HG03175 (cell line): ENCODE results near the gene EBNA1BP2.
"Not testable (repeated sequence)": the region's sequence is repeated elsewhere in the genome, so short reads cannot be mapped to it uniquely, and the experiment has no call there.

Experiments used
- ATAC-seq: cut with Tn5 transposase; IDR thresholded peaks from one replicate; pipeline ENCODE4 v1.9.1; 2021; ENCODE audit warnings: mild to moderate bottlenecking, moderate library complexity; ENCODE audit not compliant: unreplicated experiment

The EBNA1BP2 gene

GRCh38 chr1:43174873-43175272, 2.8 kb upstream of the EBNA1BP2 start:
- no peak for ATAC-seq

GRCh38 chr1:43172527-43172972, 460 bp upstream of the EBNA1BP2 start:
- peak; percentile 51 for ATAC-seq

DNA sequence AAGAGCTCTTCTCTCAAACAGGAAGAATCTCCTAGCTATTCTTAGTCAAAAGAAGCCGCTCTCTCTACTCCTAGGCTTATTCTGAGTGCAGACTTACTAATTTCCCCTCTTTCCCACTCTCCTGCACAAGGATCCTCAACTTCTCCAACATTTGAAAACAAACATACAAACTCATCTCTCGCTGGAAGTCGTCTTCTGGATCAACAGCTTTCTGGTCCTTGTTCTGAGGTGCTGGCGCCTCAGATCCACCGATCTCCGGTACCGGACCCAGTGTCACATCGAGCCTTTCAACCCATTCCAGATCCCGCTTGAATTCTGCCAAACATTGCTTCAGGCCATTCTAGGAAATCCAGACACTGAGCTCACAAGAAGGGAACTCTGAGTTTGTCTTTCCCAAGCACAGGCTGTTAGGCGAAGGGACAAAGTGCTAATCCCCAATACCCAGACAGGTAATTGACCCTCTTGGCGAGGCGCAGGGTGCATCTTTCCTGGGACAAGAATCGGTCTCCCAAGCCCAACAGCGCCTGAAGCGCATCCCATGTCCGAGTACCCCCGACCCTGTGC, 696 bp downstream of the EBNA1BP2 start:
- peak; percentile 15 for ATAC-seq

GRCh38 chr1:43165765-43166164, 6.3 kb downstream of the EBNA1BP2 start:
- no peak for ATAC-seq

DNA sequence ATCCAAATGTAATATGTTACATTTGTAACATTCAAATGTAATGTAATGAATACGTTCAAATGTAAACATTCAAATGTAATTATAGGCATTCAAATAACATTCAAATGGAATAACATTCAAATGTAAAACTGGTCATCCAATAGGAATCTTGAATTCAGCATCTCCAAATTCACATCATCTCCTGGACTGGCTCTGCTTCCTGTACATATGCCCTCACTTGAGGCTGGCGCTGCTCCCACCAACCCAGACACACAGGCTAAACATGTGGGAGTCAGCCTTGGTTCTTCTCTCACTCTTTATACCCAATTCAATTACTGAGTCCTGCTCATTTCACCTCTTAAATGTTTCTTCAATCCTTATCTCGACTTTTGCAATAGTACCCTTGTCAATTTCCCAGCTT, 6.9 kb downstream of the EBNA1BP2 start:
- no peak for ATAC-seq

DNA sequence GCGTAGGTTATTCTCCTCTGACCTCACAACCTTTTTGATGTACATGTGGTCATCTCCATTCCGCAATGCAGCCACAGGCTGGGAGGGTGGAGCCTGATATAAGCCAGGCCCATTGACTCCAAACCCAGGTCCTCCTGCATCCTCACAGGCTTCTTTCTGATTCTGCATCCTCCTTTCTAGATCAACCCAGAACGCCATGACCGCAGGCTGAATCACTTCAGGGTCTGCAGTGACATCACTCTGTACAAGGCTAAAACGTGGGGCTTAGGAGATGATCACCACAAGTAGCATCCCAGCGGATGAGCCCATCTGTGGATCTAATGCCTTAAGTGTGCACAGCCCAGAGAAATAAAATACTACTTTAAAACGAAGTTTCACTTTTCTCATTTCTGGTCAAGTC, 16.1 kb downstream of the EBNA1BP2 start:
- no peak for ATAC-seq

GRCh38 chr1:43153443-43153842, 18.6 kb downstream of the EBNA1BP2 start:
- ATAC-seq = no peak

DNA sequence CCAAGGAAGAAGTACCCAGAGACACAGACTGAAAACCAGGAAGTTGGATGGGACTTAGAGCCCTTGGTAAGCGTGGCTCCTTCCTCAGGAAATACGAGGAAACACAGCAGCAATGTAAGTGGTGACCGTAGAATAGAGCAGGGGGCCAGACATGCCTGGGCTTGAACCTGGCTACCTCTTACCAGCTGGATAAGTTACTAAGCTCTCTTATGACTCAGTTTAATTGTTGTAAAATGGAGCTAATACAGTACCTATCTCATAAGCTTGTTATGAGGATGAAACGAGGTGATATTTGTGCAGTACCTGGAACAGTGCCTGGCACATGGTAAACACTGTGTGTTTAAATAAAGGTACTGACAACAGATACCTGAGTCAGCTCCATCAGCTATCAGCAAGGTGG, 19.2 kb downstream of the EBNA1BP2 start:
- no peak for ATAC-seq

DNA sequence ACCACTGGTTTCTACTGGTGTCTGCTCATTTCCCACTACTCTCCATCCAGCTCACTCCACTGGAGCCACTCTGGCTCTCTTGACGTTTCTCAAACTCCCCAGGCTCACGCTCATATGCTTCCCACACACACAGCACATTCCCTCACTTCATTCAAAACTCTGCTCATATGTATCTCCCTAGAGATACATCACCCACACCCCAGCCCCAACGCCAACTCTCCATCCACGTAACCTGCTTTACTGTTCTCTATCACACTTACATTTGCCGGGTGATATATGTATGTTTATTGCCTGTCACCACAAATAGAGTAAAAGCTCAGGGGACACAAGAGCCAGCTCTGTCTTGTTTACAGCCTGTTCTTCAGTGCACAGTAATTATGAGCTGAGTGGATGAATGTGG, 22.2 kb downstream of the EBNA1BP2 start:
- no peak for ATAC-seq

DNA sequence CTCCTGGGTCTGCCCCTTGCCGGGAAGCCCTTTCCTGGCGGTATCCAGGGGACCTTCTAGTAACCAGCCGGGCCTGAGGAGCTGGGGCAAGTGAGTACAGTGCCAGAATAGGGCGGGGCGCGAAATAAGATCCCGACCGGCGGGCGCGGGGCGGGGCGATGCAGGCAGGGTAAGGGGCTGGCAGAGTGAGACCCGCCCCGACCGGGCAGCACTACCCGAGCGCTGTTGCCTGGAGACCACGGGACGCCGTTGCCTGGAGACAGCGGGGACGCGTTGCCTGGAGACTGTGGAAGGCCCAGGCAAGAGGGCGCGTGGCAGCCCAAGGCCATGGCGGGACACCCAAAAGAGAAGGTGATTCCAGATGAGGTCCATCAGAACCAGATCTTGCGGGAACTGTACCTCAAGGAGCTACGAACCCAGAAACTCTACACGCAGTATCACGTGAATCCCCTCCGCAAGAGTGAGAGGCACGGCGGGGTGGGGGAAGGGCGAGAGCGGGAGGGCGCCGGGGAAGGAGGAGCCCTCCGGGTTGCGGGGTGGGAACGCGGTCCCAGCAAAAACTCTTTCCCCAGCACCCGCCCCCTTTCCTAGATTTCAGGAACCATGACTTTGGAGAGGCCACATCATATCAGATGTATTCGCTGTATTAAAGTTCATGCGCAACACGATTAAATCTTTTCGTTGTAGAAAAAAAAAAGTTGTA, 24.3 kb downstream of the EBNA1BP2 start:
- no peak for ATAC-seq

GRCh38 chr1:43144237-43144636, 27.9 kb downstream of the EBNA1BP2 start:
- no peak for ATAC-seq

DNA sequence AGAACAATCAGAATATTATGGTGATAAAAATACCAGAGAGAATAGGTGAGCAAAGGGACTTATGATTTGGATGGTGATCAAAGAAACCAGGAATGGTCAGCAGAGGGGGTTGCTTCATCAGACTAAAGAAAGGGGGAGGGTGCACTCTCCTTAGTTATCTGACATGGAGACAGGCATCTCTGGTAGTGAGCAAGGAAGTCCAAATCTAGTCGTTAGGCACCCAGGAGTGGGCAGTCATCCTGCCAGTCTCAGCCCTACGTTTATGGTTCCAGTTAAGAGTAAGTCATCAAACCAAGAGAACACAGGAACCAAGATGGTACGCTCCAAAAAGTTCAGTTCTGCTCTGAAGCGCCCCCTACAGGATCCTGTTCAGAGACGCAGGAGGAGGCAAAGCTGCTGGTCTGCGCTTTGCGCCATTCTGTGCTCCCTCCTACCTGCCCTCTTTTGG, 28.6 kb downstream of the EBNA1BP2 start:
- no peak for ATAC-seq

DNA sequence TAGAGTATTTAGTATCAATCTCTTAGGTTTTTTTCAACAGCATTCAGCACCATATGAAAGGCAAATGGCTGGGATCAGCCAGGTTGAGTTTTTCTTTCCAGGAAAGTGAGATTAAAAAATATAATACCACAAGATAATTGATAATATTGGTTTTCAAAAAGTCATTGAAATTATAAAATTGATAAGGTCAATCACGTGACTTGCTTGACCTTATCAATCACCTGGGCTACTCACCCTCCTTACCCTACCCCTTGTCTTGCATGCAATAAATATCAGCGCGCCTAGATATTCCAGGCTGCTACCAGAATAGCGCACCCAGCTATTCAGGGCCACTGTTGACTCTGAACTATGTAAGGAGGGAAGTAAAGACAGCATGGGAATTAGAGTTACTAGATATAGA, 31.5 kb downstream of the EBNA1BP2 start:
- no peak for ATAC-seq

DNA sequence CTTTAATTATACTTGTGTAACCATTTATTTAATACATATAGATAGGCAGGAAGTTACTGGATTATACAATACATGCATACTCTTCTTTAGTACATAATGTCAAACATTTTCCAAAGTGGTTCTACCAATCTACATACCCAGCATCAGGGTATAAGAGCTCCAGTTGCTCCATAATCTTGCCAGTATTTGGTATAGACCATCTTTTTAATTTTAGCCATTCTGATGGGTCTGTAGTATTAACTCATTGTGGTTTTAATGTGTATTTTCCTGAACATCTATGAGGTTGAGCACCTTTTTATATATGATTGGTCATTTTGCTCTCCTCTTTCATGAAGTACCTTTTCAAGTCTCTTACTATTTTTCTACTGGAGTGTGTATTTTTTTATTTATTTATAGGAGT, 32.1 kb downstream of the EBNA1BP2 start:
- no peak for ATAC-seq

DNA sequence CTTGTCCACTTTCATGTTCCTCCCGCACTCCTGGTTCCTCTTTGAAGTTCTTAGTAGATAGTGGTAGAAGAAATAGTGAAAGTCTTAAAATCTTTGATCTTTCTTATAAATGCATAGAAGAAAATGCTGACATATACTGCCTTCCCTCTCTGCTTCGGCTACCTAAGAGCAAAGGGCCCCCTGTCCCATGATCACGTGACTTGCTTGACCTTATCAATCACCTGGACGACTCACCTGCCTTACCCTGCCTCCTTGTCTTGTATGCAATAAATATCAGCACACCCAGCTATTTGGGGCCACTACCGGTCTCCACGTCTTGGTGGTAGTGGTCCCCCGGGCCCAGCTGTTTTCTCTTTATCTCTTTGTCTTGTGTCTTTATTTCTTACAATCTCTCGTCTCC, 32.8 kb downstream of the EBNA1BP2 start:
- ATAC-seq = not testable (repeated sequence)

GRCh38 chr1:43137445-43138052, 34.5 kb downstream of the EBNA1BP2 start:
- ATAC-seq = no peak

- ATAC-seq = no peak
These were observed 36.0 kb downstream of the EBNA1BP2 start for GRCh38 chr1:43135857-43136781.

GRCh38 chr1:43134640-43135039, 37.5 kb downstream of the EBNA1BP2 start:
- ATAC-seq = no peak

GRCh38 chr1:43134068-43134467, 38.0 kb downstream of the EBNA1BP2 start:
- no peak for ATAC-seq

- no peak for ATAC-seq
These were observed 42.7 kb downstream of the EBNA1BP2 start for GRCh38 chr1:43129426-43129825.

DNA sequence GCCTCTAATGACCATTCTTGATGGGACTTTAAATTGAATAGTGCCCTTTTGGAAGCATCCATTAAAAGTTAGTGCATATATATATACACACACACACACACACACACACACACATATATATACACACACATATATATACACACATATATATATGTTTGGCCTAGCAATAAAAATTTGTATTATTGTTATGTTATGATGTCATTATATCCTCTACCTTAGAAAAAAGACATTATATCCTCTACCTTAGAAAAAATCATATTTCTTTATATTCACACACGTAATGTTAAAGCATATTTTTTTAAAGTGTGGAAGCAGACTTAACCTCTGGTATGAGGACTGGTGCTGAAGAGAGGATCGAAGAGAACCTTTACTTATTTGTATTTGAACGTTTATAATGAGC, 43.3 kb downstream of the EBNA1BP2 start:
- no peak for ATAC-seq
